Measurements from ENCODE around the gene PTPRM. TPM values are rescaled to one million over a fixed set of nuclear protein-coding genes. Genes with fewer than 3 reads are reported as not detected.

Gene PTPRM
- total and polyA plus RNA-seq, 2 experiments from 2014 or later: 1.6 to 5.3 TPM

DNA sequence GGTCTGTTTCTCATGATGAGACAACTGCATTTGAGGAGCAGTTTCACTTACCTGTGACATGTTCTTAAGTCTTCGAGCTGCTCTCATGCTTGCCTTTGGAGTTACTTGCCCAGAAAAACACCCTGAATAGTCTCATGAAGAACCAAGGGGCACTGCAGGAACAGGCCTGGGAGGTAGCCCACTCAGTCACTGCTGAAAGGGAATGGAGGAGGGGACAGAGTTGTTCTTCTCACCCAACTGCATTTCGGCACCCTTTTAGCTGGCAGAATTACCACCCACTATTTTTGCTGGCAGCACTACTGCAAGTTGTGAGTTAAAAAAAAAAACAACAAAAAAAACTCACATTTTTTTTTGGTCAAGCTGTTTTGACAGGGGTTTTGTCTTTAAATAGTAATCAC is 181.9 kb downstream of the PTPRM start:
- Mint-ChIP-seq H3K27me3 (ENCODE audit: insufficient read depth, low read depth, poor library complexity) (no peaks in the 10 kb centered on the region), H3K4me3 (no peak overlapping the region), H3K36me3 (ENCODE audit: low read depth) (peaks cover 21% of the 10 kb centered on the region; the same call in 2 of the 3 replicates), H3K27ac (0 out of 2 replicates have a peak overlapping the region, but pooled peaks have one; percentile 61), H3K4me1 (peaks cover 25% of the 10 kb centered on the region), H3K9me3 (peaks cover 20% of the 10 kb centered on the region)
- no peaks in the 10 kb centered on the region; the same call in 1 of the 2 replicates for H3K36me3 ChIP-seq (ENCODE audit: insufficient read depth)
- no peak overlapping the region for H3K4me2 ChIP-seq
- H3K27me3 ChIP-seq (ENCODE audit: insufficient read depth): no peaks in the 10 kb centered on the region
- DNase-seq (ENCODE audit: low spot score) (no peak), ATAC-seq (no peak)
- no peaks in the 10 kb centered on the region for H3K79me2 ChIP-seq (replicated peaks; ENCODE audit: insufficient read depth)
- H3K4me1 ChIP-seq (ENCODE audit: insufficient read depth): peaks cover 23% of the 10 kb centered on the region
- H4K20me1 ChIP-seq (replicated peaks; ENCODE audit: insufficient read depth): no peaks in the 10 kb centered on the region
- H3K27ac ChIP-seq (ENCODE audit: low read depth): no peak overlapping the region
- H2AFZ ChIP-seq: no peak overlapping the region
- H3K4me3 ChIP-seq: no peak overlapping the region
- TF ChIP-seq JUNB (IDR thresholded peaks at IDR 0.05; ENCODE audit: unreplicated experiment) (no peak), POLR2AphosphoS5 (IDR thresholded peaks at IDR 0.05; ENCODE audit: low read depth) (no peak), EZH2 (IDR thresholded peaks at IDR 0.05; ENCODE audit: low read depth, unreplicated experiment) (no peak), NANOG (IDR thresholded peaks at IDR 0.05; ENCODE audit: borderline replicate concordance) (no peak), ZNF331 (CRISPR knock-in tag; IDR thresholded peaks at IDR 0.05; ENCODE audit: low read depth) (no peak), STAT1 (IDR thresholded peaks at IDR 0.05; ENCODE audit: unreplicated experiment) (no peak), ZNF114 (CRISPR knock-in tag; IDR thresholded peaks at IDR 0.05) (no peak), EZH2phosphoT487 (IDR thresholded peaks at IDR 0.05; ENCODE audit: unreplicated experiment) (no peak), CREB1 (CRISPR knock-in tag; IDR thresholded peaks at IDR 0.05; ENCODE audit: low read depth) (no peak)
- TF ChIP-seq, protein P1, sequence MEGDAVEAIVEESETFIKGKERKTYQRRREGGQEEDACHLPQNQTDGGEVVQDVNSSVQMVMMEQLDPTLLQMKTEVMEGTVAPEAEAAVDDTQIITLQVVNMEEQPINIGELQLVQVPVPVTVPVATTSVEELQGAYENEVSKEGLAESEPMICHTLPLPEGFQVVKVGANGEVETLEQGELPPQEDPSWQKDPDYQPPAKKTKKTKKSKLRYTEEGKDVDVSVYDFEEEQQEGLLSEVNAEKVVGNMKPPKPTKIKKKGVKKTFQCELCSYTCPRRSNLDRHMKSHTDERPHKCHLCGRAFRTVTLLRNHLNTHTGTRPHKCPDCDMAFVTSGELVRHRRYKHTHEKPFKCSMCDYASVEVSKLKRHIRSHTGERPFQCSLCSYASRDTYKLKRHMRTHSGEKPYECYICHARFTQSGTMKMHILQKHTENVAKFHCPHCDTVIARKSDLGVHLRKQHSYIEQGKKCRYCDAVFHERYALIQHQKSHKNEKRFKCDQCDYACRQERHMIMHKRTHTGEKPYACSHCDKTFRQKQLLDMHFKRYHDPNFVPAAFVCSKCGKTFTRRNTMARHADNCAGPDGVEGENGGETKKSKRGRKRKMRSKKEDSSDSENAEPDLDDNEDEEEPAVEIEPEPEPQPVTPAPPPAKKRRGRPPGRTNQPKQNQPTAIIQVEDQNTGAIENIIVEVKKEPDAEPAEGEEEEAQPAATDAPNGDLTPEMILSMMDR (conservative IDR thresholded peaks at IDR 0.05; ENCODE audit: low read depth in 2 of 2): no peak
- TF ChIP-seq, protein P2, sequence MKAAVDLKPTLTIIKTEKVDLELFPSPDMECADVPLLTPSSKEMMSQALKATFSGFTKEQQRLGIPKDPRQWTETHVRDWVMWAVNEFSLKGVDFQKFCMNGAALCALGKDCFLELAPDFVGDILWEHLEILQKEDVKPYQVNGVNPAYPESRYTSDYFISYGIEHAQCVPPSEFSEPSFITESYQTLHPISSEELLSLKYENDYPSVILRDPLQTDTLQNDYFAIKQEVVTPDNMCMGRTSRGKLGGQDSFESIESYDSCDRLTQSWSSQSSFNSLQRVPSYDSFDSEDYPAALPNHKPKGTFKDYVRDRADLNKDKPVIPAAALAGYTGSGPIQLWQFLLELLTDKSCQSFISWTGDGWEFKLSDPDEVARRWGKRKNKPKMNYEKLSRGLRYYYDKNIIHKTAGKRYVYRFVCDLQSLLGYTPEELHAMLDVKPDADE (IDR thresholded peaks at IDR 0.05): no peak
- TF ChIP-seq, protein P3, sequence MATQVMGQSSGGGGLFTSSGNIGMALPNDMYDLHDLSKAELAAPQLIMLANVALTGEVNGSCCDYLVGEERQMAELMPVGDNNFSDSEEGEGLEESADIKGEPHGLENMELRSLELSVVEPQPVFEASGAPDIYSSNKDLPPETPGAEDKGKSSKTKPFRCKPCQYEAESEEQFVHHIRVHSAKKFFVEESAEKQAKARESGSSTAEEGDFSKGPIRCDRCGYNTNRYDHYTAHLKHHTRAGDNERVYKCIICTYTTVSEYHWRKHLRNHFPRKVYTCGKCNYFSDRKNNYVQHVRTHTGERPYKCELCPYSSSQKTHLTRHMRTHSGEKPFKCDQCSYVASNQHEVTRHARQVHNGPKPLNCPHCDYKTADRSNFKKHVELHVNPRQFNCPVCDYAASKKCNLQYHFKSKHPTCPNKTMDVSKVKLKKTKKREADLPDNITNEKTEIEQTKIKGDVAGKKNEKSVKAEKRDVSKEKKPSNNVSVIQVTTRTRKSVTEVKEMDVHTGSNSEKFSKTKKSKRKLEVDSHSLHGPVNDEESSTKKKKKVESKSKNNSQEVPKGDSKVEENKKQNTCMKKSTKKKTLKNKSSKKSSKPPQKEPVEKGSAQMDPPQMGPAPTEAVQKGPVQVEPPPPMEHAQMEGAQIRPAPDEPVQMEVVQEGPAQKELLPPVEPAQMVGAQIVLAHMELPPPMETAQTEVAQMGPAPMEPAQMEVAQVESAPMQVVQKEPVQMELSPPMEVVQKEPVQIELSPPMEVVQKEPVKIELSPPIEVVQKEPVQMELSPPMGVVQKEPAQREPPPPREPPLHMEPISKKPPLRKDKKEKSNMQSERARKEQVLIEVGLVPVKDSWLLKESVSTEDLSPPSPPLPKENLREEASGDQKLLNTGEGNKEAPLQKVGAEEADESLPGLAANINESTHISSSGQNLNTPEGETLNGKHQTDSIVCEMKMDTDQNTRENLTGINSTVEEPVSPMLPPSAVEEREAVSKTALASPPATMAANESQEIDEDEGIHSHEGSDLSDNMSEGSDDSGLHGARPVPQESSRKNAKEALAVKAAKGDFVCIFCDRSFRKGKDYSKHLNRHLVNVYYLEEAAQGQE (IDR thresholded peaks at IDR 0.05; ENCODE audit: unreplicated experiment): no peak
- TF ChIP-seq, protein P4, sequence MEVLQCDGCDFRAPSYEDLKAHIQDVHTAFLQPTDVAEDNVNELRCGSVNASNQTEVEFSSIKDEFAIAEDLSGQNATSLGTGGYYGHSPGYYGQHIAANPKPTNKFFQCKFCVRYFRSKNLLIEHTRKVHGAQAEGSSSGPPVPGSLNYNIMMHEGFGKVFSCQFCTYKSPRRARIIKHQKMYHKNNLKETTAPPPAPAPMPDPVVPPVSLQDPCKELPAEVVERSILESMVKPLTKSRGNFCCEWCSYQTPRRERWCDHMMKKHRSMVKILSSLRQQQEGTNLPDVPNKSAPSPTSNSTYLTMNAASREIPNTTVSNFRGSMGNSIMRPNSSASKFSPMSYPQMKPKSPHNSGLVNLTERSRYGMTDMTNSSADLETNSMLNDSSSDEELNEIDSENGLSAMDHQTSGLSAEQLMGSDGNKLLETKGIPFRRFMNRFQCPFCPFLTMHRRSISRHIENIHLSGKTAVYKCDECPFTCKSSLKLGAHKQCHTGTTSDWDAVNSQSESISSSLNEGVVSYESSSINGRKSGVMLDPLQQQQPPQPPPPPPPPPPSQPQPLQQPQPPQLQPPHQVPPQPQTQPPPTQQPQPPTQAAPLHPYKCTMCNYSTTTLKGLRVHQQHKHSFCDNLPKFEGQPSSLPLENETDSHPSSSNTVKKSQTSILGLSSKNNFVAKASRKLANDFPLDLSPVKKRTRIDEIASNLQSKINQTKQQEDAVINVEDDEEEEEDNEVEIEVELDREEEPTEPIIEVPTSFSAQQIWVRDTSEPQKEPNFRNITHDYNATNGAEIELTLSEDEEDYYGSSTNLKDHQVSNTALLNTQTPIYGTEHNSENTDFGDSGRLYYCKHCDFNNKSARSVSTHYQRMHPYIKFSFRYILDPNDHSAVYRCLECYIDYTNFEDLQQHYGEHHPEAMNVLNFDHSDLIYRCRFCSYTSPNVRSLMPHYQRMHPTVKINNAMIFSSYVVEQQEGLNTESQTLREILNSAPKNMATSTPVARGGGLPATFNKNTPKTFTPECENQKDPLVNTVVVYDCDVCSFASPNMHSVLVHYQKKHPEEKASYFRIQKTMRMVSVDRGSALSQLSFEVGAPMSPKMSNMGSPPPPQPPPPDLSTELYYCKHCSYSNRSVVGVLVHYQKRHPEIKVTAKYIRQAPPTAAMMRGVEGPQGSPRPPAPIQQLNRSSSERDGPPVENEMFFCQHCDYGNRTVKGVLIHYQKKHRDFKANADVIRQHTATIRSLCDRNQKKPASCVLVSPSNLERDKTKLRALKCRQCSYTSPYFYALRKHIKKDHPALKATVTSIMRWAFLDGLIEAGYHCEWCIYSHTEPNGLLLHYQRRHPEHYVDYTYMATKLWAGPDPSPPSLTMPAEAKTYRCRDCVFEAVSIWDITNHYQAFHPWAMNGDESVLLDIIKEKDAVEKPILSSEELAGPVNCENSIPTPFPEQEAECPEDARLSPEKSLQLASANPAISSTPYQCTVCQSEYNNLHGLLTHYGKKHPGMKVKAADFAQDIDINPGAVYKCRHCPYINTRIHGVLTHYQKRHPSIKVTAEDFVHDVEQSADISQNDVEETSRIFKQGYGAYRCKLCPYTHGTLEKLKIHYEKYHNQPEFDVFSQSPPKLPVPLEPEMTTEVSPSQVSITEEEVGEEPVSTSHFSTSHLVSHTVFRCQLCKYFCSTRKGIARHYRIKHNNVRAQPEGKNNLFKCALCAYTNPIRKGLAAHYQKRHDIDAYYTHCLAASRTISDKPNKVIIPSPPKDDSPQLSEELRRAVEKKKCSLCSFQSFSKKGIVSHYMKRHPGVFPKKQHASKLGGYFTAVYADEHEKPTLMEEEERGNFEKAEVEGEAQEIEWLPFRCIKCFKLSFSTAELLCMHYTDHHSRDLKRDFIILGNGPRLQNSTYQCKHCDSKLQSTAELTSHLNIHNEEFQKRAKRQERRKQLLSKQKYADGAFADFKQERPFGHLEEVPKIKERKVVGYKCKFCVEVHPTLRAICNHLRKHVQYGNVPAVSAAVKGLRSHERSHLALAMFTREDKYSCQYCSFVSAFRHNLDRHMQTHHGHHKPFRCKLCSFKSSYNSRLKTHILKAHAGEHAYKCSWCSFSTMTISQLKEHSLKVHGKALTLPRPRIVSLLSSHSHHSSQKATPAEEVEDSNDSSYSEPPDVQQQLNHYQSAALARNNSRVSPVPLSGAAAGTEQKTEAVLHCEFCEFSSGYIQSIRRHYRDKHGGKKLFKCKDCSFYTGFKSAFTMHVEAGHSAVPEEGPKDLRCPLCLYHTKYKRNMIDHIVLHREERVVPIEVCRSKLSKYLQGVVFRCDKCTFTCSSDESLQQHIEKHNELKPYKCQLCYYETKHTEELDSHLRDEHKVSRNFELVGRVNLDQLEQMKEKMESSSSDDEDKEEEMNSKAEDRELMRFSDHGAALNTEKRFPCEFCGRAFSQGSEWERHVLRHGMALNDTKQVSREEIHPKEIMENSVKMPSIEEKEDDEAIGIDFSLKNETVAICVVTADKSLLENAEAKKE (CRISPR knock-in tag; IDR thresholded peaks at IDR 0.05): no peak
- H3F3A ChIP-seq (replicated peaks; ENCODE audit: low read depth): no peaks in the 10 kb centered on the region
- no peaks in the 10 kb centered on the region for H3K9me2 ChIP-seq (ENCODE audit: insufficient read depth)
